22Rv1 (cell line): ENCODE measurements around the gene PFKFB3.

Source experiments
- CTCF ChIP-seq: fragments of 450-650 bp; IDR thresholded peaks from 2 replicates; pipeline ENCODE4 v1.5.1; 2017; ENCODE audit warnings: mild to moderate bottlenecking
- ZFX ChIP-seq: fragments of 450-650 bp; IDR thresholded peaks from 2 replicates; pipeline ENCODE4 v1.6.1; 2017; ENCODE audit warnings: antibody characterized with exemption, borderline replicate concordance

- TF ChIP-seq CTCF (no peak), ZFX (no peak)
These were observed 1.3 kb downstream of the PFKFB3 start for GRCh38 chr10:6204063-6204340.
